ENCODE results near the gene CABP4.
A peak's percentile ranks its signal among the peaks of the same experiment; 100 is the strongest.
"Not testable (repeated sequence)": the region's sequence is repeated elsewhere in the genome, so short reads cannot be mapped to it uniquely, and the experiment has no call there.

CABP4 gene

DNA sequence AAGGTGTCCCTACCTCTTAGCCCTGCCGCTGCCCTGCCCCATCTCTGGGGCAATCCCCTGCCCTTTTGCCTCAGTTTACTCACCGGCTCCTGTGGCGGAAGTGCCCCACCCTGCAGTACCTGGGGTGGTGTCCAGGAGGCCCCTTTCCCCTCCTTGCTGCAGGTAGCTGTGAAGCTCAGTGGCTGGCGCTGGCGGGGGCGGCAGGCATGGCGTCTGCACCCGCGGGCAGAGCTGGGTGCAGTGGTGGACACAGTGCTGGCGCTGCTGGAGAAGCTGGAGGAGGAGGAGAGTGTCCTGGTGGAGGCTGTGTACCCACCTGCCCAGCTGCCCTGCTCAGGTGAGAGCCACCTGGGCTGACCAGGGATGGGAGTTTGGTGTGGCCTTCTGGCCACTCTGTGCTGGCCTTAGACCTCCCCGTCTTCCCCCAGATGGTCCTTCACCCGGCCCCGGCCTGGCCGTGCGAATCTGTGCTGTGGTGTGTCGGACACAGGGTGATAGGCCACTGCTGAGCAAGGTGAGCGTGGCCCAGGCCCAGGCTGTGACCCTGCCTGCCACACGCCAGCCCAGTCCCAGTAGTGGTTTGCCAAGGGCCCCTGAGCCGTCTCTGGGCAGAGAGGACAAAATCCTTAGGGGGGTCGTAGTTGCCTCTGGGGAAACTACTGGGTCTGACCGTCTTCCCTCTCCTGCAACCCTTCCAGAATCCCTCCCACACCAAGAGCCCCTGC, 35.7 kb upstream of the CABP4 start:
- DNase-seq (ENCODE audit: low read depth) = no peak

DNA sequence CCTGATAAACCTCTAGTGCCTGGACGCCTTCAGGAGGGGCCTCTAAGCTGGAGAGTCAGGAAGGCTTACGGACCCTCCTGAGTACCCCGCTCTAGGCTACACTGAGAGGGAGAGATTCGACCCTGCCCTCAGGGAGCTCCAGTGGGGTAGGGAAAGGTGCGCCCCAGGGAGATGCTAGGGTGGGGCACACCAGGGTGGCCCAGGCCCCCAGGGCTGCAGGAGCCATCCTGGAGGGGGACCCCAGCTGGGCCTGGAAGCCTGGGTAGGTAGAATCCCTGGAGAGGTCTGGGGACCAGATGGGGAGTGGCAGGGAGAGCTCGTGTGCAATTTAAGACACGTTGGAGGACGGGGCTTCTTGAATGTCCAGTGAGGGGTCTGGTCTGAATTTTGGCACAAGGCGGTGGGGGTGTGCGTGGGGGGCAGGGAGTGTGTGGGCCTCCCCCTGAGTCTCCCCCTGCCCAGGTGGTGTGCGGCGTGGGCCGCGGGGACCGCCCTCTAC, 35.0 kb upstream of the CABP4 start:
- no peak for DNase-seq (ENCODE audit: low read depth)

DNA sequence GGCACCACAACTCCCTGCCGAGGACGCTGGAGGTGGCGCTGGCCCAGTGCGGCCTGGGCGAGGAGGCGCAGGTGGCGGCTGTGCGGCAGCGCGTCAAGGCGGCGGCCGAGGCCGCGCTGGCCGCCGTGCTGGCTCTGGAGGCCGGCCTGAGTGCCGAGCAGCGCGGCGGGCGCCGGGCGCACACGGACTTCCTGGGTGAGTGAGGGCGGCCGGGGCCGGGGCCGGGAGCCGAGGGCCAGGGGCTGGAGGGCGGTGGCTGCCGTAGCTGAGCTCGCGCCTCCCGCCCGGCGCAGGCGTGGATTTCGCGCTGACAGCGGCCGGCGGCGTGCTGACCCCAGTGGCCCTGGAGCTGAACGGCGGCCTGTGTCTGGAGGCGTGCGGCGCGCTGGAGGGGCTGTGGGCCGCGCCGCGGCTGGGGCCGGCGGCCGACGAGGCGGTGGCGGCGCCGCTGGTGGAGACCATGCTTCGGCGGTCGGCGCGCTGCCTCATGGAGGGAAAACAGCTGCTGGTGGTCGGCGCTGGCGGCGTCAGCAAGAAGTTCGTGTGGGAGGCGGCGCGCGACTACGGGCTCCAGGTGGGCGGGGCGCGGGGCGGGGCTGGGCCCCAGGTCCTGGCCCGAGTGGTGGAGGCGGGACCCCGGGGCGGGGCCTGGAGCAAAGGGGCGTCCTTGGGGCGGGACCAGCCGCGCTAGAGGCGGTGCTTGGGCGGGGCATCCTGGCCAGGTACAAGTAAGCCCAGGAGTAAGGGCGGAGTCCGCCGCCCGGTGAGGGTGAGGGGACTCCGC, 34.3 kb upstream of the CABP4 start:
- DNase-seq (ENCODE audit: low read depth) = peak; percentile 98

DNA sequence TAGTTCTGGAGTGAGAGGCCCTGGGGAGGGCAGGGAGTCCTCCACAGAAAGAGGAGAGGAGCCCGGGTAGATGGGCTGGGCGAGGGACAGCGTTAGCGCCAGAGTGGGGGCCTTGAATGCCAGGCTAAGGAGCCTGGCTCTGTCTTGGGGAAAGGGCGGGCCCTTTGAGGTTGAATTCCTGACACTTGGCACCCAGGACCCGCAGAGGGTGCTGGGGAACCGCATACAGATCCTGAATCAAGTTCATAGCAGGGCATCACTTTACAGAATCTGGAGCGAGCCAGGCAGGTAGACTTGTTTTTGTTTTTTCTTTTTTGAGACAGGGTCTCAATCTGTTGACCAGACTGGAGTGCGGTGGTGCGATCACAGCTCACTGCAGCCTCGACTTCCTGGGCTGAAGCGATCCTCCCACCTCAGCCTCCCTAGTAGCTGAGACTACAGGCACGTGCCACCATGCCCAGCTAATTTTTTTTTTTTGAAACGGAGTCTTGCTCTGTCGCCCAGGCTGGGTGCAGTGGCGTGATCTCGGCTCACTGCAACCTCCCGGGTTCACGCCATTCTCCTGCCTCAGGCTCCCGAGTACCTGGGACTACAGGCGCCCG, 33.6 kb upstream of the CABP4 start:
- DNase-seq (ENCODE audit: low read depth) = no peak

DNA sequence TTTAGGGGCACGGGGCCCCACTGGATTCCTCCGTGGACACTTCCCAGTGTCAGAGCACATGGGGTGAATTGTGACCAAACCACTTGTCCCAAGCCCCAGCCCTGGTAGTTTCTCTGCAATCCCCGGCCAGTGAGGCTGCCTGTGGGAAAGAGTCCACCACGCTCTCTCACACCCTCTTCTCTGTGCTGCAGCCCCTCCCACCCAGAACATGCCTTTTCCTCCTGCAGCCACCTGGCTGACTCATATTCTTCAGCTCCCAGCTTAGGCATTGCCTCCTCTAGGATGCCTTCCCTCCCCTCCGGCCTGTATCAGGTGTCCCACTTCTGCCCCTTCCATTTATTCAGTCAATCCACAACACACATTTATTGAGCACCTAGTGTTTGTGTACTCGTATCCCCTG, 32.3 kb upstream of the CABP4 start:
- DNase-seq (ENCODE audit: low read depth) = no peak

DNA sequence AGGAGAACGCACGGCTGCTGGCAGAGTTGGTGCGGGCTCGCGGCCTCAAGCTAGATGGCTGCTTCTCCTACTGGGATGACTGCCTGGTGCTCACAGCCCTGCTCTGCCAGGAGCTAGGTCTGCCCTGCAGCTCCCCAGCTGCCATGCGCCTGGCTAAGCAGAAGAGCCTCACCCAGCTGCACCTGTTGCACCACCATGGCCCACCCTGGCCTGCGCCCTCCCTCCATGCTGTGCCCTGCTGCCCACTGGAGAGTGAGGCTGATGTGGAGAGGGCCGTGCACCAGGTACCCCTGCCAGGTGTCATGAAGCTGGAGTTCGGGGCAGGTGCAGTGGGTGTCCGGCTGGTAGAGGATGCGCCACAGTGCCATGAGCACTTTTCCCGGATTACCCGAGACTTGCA, 31.7 kb upstream of the CABP4 start:
- no peak for DNase-seq (ENCODE audit: low read depth)

DNA sequence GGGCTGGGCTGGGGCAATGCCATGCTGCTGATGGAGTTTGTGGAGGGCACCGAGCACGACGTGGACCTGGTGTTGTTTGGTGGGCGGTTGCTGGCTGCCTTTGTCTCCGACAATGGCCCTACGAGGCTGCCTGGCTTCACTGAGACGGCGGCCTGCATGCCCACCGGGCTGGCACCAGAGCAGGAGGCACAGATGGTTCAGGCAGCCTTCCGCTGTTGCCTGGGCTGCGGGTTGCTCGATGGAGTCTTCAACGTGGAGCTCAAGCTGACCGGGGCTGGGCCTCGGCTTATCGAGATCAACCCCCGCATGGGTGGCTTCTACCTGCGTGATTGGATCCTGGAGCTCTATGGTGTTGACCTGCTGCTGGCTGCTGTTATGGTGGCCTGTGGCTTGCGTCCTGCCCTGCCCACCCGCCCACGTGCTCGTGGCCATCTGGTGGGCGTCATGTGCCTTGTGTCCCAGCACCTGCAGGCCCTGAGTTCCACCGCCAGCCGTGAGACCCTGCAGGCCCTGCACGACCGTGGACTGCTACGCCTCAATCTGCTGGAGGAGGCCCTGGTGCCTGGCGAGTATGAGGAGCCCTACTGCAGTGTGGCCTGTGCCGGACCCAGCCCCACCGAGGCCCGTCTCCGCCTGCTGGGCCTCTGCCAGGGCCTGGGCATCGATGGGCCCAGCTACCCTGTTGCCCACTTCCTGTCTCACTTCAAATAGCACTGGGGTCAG, 31.1 kb upstream of the CABP4 start:
- no peak for DNase-seq (ENCODE audit: low read depth)

DNA sequence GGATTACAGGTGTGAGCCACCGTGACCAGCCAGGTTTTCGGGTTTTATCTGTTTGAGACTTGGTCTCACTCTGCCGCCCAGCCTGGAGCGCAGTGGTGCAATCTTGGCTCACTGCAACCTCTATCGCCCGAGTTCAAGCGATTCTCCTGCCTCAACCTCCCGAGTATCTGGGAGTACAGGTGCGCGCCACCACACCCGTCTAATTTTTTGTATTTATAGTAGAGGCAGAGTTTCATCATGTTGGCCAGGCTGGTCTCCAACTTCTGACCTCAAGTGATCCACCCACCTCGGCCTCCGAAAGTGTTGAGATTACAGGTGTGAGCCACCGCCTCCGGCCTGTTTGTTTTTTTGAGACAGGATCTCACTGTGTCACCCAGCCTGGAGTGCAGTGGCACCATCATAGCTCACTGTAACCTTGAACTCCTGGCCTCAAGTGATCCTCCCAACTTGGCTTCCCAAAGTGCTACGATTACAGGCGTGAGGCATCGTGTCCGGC, 27.7 kb upstream of the CABP4 start:
- not testable (repeated sequence) for DNase-seq (ENCODE audit: low read depth)

DNA sequence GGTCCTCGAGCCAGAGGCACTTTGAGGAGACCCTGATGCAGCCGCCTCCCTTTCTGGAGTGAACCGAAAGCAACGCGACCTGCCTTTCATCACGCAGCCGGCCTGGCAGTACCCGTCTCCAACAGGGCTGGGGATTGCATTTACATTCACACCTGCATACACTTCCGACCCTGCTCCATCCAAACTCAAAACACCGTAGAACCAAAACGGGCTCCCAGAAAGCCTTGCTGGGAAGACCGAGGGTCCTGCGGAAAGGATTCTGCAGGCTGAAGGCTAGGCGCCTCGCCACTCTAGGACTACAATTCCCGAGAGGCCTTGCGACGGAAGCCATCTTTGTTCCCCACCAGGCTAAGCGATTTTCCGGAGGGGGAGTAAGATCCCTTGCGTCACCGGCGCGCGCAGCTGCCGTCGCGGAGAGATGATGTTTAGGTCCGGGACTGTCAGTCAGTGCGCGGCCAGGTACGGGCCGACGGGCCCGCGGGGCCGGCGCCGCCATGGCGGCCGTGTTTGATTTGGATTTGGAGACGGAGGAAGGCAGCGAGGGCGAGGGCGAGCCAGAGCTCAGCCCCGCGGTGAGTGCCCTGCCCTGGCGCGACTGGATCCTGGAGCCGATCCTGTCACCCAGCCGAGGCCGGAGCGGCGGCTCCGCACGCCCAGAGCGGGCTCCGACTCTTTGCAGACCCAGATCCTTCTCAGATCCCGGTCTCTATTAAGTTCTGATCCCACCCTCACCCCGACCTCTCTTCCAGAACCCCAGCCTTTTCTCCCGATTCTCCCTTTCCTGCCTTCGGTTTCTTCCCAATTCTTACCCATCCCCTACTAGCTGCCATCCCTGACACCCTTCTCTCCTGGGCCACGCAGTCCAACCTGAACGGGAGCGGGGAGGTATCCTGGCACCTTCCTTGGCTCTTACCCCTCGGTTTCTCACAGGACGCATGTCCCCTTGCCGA, 26.8 kb upstream of the CABP4 start, which contains the start of gene RPS6KB2:
Gene RPS6KB2 (plus strand): TSS at position 443 of the 950 bp plus-strand sequence. CDS start 52 bp downstream, at position 495.
- peak; percentile 98 for DNase-seq (ENCODE audit: low read depth)

DNA sequence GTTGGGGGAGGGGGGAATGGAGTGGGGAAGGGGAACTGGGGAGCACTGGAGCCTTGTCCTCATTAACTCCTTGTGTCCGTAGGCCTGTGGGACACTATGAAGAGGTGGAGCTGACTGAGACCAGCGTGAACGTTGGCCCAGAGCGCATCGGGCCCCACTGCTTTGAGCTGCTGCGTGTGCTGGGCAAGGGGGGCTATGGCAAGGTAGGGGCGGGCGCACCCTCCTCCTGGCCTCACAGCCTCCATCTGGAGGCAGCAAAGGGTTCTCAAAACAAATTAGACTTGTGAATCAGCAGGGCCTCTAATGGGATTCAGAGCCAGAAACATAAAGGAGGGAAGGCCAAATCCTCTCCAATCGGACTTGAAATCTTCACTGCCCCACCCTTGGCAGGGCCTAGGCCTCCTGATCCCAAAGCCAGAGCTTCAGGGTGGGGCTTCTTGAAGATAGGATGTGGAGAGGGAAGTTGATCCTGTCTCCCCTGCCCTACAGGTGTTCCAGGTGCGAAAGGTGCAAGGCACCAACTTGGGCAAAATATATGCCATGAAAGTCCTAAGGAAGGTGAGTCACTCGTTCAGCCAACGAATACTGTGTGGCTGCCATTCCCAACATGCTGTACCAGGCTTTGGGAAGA, 26.0 kb upstream of the CABP4 start:
- DNase-seq (ENCODE audit: low read depth) = no peak

DNA sequence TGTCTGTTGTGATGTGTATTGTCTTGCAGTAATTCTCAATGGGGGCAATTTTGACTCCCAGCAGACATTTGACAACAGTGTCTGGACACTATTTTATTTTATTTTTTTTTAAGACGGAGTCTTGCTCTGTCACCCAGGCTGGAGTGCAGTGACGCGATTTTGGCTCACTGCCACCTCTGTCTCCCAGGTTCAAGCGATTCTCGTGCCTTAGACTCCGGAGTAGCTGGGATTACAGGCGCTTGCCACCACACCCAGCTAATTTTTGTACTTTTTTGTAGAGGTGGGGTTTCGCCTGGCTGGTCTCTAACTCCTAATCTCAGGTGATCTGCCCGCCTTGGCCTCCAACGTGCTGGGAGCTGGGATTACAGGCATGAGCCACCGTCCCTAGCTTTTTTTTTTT, 25.4 kb upstream of the CABP4 start:
- DNase-seq (ENCODE audit: low read depth) = no peak

DNA sequence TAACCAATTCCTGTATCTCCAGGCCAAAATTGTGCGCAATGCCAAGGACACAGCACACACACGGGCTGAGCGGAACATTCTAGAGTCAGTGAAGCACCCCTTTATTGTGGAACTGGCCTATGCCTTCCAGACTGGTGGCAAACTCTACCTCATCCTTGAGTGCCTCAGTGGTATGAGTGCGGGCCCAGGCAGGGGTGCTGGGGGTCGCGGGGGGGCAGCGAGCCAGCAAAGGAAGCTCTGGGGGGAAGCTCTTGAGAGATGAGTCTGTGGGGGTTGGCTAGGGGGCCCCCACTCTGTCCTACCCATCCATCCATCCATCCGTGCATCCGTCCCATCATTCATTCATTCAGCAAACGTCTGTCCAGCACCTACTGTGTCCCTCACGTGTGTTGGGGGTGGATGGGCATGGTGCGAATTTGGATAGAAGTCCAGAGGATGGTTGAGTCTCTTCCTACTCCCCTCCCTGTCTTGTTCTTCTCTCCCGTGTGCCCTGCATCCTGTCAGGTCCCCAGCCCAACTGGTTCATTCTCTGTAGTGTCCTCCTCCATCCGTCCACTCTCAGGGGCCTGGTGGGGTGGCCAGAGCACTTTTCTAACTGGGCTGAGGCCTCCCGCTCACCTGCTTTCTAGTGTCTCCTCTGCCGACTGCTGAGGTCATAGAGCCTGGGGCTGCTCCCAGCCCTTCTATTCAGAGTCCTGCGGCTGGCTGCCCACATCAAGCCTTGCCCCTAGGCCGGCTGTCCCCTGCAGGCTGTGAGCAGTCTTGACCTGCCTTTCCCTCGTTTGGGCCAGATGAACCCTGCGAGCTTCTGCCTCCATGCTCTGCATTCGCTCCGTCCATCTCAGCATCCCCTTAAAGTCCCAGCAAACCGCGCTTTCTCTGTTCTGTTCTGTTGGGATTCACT, 23.6 kb upstream of the CABP4 start:
- DNase-seq (ENCODE audit: low read depth) = no peak

DNA sequence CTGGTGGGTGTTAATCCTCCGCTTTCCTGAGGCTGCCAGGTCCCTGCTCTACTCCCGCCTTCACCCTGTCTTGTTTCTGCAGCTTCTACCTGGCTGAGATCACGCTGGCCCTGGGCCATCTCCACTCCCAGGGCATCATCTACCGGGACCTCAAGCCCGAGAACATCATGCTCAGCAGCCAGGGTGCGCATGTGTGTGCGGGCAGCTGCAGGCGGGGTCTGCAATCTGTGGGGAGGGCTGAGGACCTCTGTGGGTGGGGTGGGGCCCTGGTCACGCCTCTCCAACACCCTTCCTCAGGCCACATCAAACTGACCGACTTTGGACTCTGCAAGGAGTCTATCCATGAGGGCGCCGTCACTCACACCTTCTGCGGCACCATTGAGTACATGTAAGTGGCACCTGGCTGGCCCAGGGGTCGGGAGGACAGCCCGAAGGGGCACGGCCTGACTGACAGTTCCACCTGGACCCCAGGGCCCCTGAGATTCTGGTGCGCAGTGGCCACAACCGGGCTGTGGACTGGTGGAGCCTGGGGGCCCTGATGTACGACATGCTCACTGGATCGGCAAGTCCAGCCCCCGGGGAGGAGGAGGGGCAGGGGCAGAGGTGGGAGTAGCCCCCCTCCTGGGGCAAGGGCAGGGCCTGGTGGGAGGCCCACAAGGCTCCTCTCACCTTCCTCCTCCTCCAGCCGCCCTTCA, 22.4 kb upstream of the CABP4 start:
- no peak for DNase-seq (ENCODE audit: low read depth)

DNA sequence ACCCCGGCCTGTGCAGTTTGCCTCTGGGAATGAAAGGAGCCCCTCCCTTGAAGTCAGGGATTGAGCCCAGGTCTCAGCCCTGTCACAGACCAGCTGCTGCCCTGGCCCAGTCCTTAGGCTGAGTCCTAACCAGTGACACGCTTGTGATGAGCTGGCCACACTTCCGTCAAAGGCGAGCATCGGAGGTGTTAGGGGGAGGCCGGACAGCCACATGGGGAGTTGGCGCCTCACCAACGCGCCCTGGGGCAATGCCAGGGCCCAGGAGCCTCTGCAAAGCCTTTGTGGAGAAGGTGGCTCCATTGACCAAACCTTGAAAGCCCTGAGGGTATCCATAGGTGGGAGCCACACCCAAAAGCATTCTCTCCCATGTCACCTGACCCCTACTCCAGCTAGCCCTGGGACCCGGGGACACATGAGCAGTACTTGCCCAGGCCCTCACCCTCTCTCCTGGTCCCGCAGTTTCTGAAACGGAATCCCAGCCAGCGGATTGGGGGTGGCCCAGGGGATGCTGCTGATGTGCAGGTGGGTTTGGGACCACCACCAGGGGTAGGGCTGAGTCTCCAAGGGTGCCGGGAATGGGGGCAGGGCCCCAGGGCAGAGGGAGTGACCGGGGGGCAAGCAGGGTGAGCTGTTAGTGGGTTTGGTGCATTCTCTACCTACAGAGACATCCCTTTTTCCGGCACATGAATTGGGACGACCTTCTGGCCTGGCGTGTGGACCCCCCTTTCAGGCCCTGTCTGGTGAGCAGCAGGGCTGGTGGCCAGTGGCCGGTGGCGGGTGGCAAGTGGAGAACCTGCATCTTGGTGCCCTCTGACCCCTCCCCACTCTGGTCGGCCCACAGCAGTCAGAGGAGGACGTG, 21.4 kb upstream of the CABP4 start:
- no peak for DNase-seq (ENCODE audit: low read depth)

DNA sequence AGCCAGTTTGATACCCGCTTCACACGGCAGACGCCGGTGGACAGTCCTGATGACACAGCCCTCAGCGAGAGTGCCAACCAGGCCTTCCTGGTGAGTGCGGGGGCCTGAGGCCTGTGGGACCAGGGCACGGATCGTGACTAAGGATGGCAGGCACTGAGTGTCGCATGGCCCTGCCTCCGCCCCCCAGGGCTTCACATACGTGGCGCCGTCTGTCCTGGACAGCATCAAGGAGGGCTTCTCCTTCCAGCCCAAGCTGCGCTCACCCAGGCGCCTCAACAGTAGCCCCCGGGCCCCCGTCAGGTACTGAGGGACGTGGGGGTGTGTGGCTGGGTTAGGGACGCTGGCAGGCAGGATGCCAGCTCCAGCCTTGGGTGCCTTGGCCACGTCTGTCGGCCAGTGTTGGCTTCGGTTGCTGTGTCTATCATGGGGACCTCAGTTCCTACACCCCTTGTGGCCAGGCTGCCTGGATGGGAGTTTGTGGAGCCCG, 20.7 kb upstream of the CABP4 start:
- DNase-seq (ENCODE audit: low read depth) = no peak

DNA sequence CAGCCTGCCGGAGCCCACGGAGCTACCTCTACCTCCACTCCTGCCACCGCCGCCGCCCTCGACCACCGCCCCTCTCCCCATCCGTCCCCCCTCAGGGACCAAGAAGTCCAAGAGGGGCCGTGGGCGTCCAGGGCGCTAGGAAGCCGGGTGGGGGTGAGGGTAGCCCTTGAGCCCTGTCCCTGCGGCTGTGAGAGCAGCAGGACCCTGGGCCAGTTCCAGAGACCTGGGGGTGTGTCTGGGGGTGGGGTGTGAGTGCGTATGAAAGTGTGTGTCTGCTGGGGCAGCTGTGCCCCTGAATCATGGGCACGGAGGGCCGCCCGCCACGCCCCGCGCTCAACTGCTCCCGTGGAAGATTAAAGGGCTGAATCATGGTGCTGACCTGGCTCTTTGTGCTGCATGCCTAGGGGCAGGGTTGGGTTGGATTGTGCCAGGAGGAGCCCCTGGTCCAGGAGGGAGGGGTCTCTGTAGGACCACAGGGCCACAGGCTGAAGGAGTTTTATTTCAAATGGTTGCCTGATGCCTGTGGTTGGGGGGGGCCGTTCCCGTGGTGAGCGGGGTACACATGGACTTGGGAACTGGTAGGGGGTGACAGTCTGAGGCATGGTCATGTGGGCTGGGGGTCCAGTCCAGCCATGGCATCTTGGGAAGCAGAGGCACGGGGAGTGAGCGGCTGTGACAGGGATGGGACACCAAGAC, 20.0 kb upstream of the CABP4 start:
- DNase-seq (ENCODE audit: low read depth) = no peak

Data from activated T-helper 9 cell treated with anti-CD3 and anti-CD28 coated beads, Interleukin-2, amount 50 U/mL, for 16 hours (primary cell).